ENCODE results near the gene NEXN. TPM values are rescaled to one million over a fixed set of nuclear protein-coding genes. Genes with fewer than 3 reads are reported as not detected.

Gene NEXN
- polyA plus RNA-seq, 1 experiment: 39.9 TPM

GRCh38 chr1:77954521-77954920 lies 66.1 kb downstream of the NEXN start:
- no peaks in the 10 kb centered on the region for H3K27me3 ChIP-seq (ENCODE audit: control insufficient read depth, insufficient read depth, low read length)
- no peak for TF ChIP-seq CTCF (IDR thresholded peaks at IDR 0.05; ENCODE audit: low read depth, low read length)
- ChIA-PET CTCF (no interaction called here), POLR2A (interaction anchor here (0.6 kb wide), 1 partner anchor 88 kb away, joined by 3 read pairs; no protein-coding TSS in a partner anchor)
- H3K4me3 ChIP-seq (ENCODE audit: low read depth, low read length): no peak overlapping the region
- no peak overlapping the region for H3K27ac ChIP-seq (ENCODE audit: low read depth, low read length)
- H3K9me3 ChIP-seq (ENCODE audit: control insufficient read depth, insufficient read depth, low read length): no peaks in the 10 kb centered on the region
- no peak for DNase-seq (ENCODE audit: low read depth, low spot score)

DNA sequence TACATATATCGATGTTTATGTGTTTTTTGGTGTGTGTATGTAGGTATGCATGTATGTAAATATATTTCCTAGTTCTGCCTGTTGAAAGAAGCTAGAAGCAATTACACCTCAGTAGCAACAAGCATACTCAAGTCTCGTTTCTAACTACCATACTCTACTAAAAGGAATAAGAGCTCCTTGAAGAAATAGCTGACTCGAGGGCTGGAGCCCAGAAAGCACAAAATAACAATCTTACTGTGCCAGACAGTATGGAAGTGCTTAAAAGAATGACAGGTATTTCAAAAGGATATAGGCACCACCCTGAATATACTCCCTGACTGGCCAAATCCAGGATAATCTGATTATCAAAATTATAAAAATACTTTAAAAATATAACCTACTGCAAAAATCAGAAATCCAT lies 67.3 kb downstream of the NEXN start:
- CTCF ChIA-PET: interaction anchor here (1.0 to 2.0 kb wide), 3 partner anchors 9 to 159 kb away, joined by 3 to 5 read pairs (median 4); partner anchors contain the start of gene FUBP1
- no peak overlapping the region for H3K27ac ChIP-seq (ENCODE audit: low read depth, low read length)

DNA sequence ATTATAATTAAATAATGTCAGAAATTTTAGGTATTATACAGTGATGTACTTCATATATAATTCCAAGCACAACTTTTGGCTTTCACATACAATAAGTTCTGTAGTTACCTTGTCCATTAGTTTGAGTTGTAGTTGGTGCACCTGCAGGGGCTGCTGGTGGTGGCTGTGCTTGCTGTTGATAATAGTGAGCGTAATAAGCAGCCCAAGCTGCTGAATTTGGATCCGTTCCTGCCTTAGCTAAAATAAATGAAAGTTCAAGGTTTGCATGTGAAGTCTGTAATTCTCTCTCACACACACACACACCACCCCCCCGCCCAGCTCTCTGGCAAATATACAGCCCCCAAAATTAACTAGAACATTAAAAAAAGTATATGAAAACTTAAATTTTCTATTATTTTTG lies 68.0 kb downstream of the NEXN start:
- no peak for TF ChIP-seq CTCF (IDR thresholded peaks at IDR 0.05; ENCODE audit: low read depth, low read length)
- Histone ChIP-seq H3K9me3 (ENCODE audit: control insufficient read depth, insufficient read depth, low read length) (no peaks in the 10 kb centered on the region), H3K27me3 (ENCODE audit: control insufficient read depth, insufficient read depth, low read length) (no peaks in the 10 kb centered on the region), H3K4me3 (ENCODE audit: low read depth, low read length) (no peak overlapping the region), H3K27ac (ENCODE audit: low read depth, low read length) (no peak overlapping the region)
- ChIA-PET POLR2A (no interaction called here), CTCF (interaction anchor here (0.6 to 2.0 kb wide), 3 partner anchors 22 to 808 kb away, joined by 3 to 5 read pairs (median 4); partner anchors contain the start of gene FUBP1)
- DNase-seq (ENCODE audit: low read depth, low spot score): no peak

More for the DNA sequence above, 67.3 kb downstream of the NEXN start:
- Histone ChIP-seq H3K4me3 (ENCODE audit: low read depth, low read length) (no peak overlapping the region), H3K9me3 (ENCODE audit: control insufficient read depth, insufficient read depth, low read length) (no peaks in the 10 kb centered on the region), H3K27me3 (ENCODE audit: control insufficient read depth, insufficient read depth, low read length) (no peaks in the 10 kb centered on the region)
- no peak for DNase-seq (ENCODE audit: low read depth, low spot score)
- POLR2A ChIA-PET: no interaction called here
- TF ChIP-seq CTCF (IDR thresholded peaks at IDR 0.05; ENCODE audit: low read depth, low read length): no peak

- POLR2A ChIA-PET: no interaction called here
These were observed 70.0 kb downstream of the NEXN start for GRCh38 chr1:77958391-77958790.

DNA sequence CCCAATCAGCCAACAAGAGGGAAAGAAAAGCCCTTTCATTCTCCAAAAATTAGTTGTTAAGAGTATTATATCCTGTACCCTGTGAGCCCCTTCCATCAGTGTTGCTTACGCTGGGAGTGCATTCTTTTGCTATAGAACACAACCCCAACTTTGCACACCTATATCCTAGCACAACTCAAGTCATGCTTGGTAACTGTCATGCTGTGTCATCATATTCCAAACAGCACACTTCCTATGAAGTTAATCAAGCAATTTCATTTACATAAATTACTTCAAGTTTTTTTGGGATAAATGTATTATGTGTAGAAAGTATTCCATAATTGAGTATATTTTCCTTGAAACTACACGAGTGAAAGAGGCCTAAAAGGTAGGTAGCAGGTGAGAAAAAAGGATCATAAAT lies 70.4 kb downstream of the NEXN start:
- CTCF ChIA-PET: no interaction called here
- no peak for DNase-seq (ENCODE audit: low read depth, low spot score)
- no peak overlapping the region for H3K4me3 ChIP-seq (ENCODE audit: low read depth, low read length)
- H3K27ac ChIP-seq (ENCODE audit: low read depth, low read length): no peak overlapping the region
- no peaks in the 10 kb centered on the region for H3K27me3 ChIP-seq (ENCODE audit: control insufficient read depth, insufficient read depth, low read length)
- no peak for TF ChIP-seq CTCF (IDR thresholded peaks at IDR 0.05; ENCODE audit: low read depth, low read length)
- POLR2A ChIA-PET: no interaction called here
- H3K9me3 ChIP-seq (ENCODE audit: control insufficient read depth, insufficient read depth, low read length): no peaks in the 10 kb centered on the region

More at GRCh38 chr1:77958391-77958790, 70.0 kb downstream of the NEXN start:
- CTCF ChIA-PET: no interaction called here
- H3K27ac ChIP-seq (ENCODE audit: low read depth, low read length): no peak overlapping the region
- no peak overlapping the region for H3K4me3 ChIP-seq (ENCODE audit: low read depth, low read length)
- no peak for TF ChIP-seq CTCF (IDR thresholded peaks at IDR 0.05; ENCODE audit: low read depth, low read length)
- H3K9me3 ChIP-seq (ENCODE audit: control insufficient read depth, insufficient read depth, low read length): no peaks in the 10 kb centered on the region
- no peak for DNase-seq (ENCODE audit: low read depth, low spot score)
- no peaks in the 10 kb centered on the region for H3K27me3 ChIP-seq (ENCODE audit: control insufficient read depth, insufficient read depth, low read length)

Measured in AG04450 (cell line).